ENCODE results near the gene PKNOX2. TPM values are rescaled to one million over a fixed set of nuclear protein-coding genes. Genes with fewer than 3 reads are reported as not detected.

The PKNOX2 gene
- total and polyA plus RNA-seq, 2 of the 8 experiments (the other 6 are each of a cell fraction or from before 2014, with no cell fraction given), result 2.0 TPM

- Histone ChIP-seq H2BK120ac (replicated peaks; ENCODE audit: low read depth, low read length) (peak overlapping the region; percentile 52), H3K36me3 (ENCODE audit: control insufficient read depth in 2 of 4, insufficient read depth in 4 of 4, low read length in 3 of 4) (no peaks in the 10 kb centered on the region), H2BK15ac (ENCODE audit: low read length) (peak overlapping the region; percentile 9; the same call in 1 of the 2 replicates), H3K4me2 (ENCODE audit: insufficient read depth in 1 of 2, low read depth in 2 of 2, low read length in 2 of 2) (peak overlapping the region; percentile 55 to 80), H3K4ac (replicated peaks; ENCODE audit: insufficient read length, low read depth, low read length) (no peak overlapping the region), H3K4me3 (ENCODE audit: extremely low read depth in 1 of 4, insufficient read depth in 2 of 4, low read depth in 3 of 4, low read length in 4 of 4) (peak overlapping the region in 1 of 4 experiments; percentile 47; a peak in 2 of 8 replicates), H3K27ac (ENCODE audit: low read depth, low read length) (no peak overlapping the region), H2AFZ (ENCODE audit: low read length) (peak overlapping the region; percentile 25; the same call in 1 of the 2 replicates), H3K56ac (replicated peaks; ENCODE audit: insufficient read length, low read depth, low read length) (peak overlapping the region; percentile 48), H4K20me1 (replicated peaks in 1 of 2; ENCODE audit: control insufficient read depth in 1 of 2, insufficient read depth in 2 of 2, low read length in 2 of 2) (no peaks in the 10 kb centered on the region), H3K27me3 (replicated peaks in 1 of 4; ENCODE audit: control insufficient read depth in 3 of 4, extremely low read depth in 1 of 4, insufficient read depth in 3 of 4, low read length in 3 of 4) (peaks cover 0 to 19% (median 14%) of the 10 kb centered on the region in 4 experiments; a peak in 5 of 7 replicates), H4K8ac (ENCODE audit: extremely low read depth, insufficient read depth, low read length) (no peak overlapping the region), H3K14ac (ENCODE audit: insufficient read length) (no peak overlapping the region), H2BK20ac (ENCODE audit: low read length) (peak overlapping the region; percentile 99), H2AK5ac (ENCODE audit: low read depth, low read length) (no peak overlapping the region; the same call in 1 of the 2 replicates), H4K91ac (replicated peaks; ENCODE audit: insufficient read length, low read length) (peak overlapping the region; percentile 75), H3K9me3 (ENCODE audit: insufficient read depth in 2 of 2, low read depth in 1 of 2, low read length in 1 of 2) (no peaks in the 10 kb centered on the region), H3K79me1 (ENCODE audit: low read depth, low read length) (no peaks in the 10 kb centered on the region), H3K23ac (ENCODE audit: insufficient read length) (no peak overlapping the region), H3K4me1 (replicated peaks in 1 of 4; ENCODE audit: control insufficient read depth in 3 of 4, insufficient read depth in 4 of 4, low read length in 3 of 4) (peaks cover 10 to 30% (median 24%) of the 10 kb centered on the region in 4 experiments), H3K18ac (ENCODE audit: extremely low read depth, low read length) (peak overlapping the region; percentile 96), H3K79me2 (ENCODE audit: control insufficient read depth in 1 of 2, insufficient read depth in 2 of 2, low read length in 2 of 2) (no peaks in the 10 kb centered on the region), H4K5ac (ENCODE audit: insufficient read length, low read depth, low read length) (peak overlapping the region; percentile 46), H2BK5ac (ENCODE audit: low read depth, low read length) (peak overlapping the region; percentile 91), H2BK12ac (ENCODE audit: low read depth, low read length) (peak overlapping the region; percentile 100), H3K9ac (replicated peaks in 1 of 4; ENCODE audit: extremely low read depth in 1 of 4, low read depth in 3 of 4, low read length in 3 of 4) (peak overlapping the region in 1 of 4 experiments; percentile 14; a peak in 2 of 7 replicates), H3K23me2 (ENCODE audit: low read depth, low read length) (peaks cover 13% of the 10 kb centered on the region)
- no peak for FAIRE-seq
- TF ChIP-seq MAFK (IDR thresholded peaks at IDR 0.05; ENCODE audit: low read depth, low read length), result no peak
- no peak for TF ChIP-seq JUN (IDR thresholded peaks at IDR 0.05; ENCODE audit: low read depth, low read length)
- no peak for TF ChIP-seq RXRA (IDR thresholded peaks at IDR 0.05; ENCODE audit: insufficient read depth, low read depth, low read length)
- peak; percentile 17 for TF ChIP-seq KDM4A (IDR thresholded peaks at IDR 0.05; ENCODE audit: low read depth, low read length, severe bottlenecking)
- no peak for TF ChIP-seq TAF7 (optimal IDR thresholded peaks at IDR 0.05; ENCODE audit: borderline replicate concordance, low read depth, low read length)
- POLR2A ChIA-PET (ENCODE audit: partially characterized antibody), result interaction anchor here (1.0 to 2.5 kb wide), 6 partner anchors 17 to 97 kb away, joined by 3 to 15 read pairs (median 6); partner anchors contain the start of gene PKNOX2
- CTCF ChIA-PET (ENCODE audit: partially characterized antibody), result interaction anchor here (0.6 to 9.4 kb wide), 9 partner anchors 9 to 177 kb away, joined by 3 to 81 read pairs (median 5); no protein-coding TSS in a partner anchor
- DNase-seq (ENCODE audit: low read depth in 1 of 2, low spot score in 2 of 2), result no peak
- 46% methylated on average over 18 of the region's 20 CpGs; no CpG with 5 or more reads in 1 of the 2 experiments for WGBS, 2 experiments (ENCODE audit: extremely low coverage in 1 of 2, insufficient coverage in 1 of 2, insufficient read length in 1 of 2, insufficient replicate concordance in 2 of 2, low coverage in 1 of 2, low lambda C conversion rate in 2 of 2, missing lambda C conversion rate in 1 of 2)
These were observed 97.8 kb downstream of the PKNOX2 start for GRCh38 chr11:125262194-125262829.

Data from H1 (cell line).